GM12892 (cell line): ENCODE results near the gene RASSF3.

Experiments
- POLR2A ChIP-seq: IDR thresholded peaks from 2 replicates; pipeline ENCODE4 v1.6.1; 2011; ENCODE audit warnings: low read depth, low read length, control low read depth
- POLR2AphosphoS5 ChIP-seq: IDR thresholded peaks from 2 replicates; pipeline ENCODE4 v1.6.1; 2011; ENCODE audit warnings: low read depth, low read length, control low read depth

GRCh38 chr12:64669270-64669842 lies 59.1 kb downstream of the RASSF3 start:
- TF ChIP-seq POLR2A (0 out of 2 replicates have a peak, but pooled peaks have one; percentile 30), POLR2AphosphoS5 (no peak)
